Heart left ventricle (tissue), 16 donors: ENCODE results near the gene IGF1R. TPM values are rescaled to one million over a fixed set of nuclear protein-coding genes. Genes with fewer than 3 reads are reported as not detected.

Source experiments
- ATAC-seq, 4 donors: fragments of 200-7000 bp; cut with Tn5 transposase; one replicate each; pipeline ENCODE4 v1.9.1; 2020 to 2022; ENCODE audit warnings: moderate library complexity in 4 of 4, mild to moderate bottlenecking in 3 of 4, moderate number of reproducible peaks in 1 of 4
- DNase-seq, 5 donors: peaks; one replicate each; pipeline ENCODE4 v3.0.0-alpha.2; 2020
- H3K27ac ChIP-seq, 12 donors: fragments of 200-600 bp; sonication (generic) in 4 of 12; one replicate each; pipeline versions ENCODE4 v1.5.0 to v1.8.0; 2016 to 2022; ENCODE audit warnings: mild to moderate bottlenecking in 2 of 12
- H3K27me3 ChIP-seq, 9 donors: fragments of 200-600 bp; sonication (generic) in 2 of 9; one replicate each; pipeline versions ENCODE4 v1.5.1 to v1.8.0; 2016 to 2022; ENCODE audit warnings: mild to moderate bottlenecking in 3 of 9
- H3K36me3 ChIP-seq, 9 donors: fragments of 200-600 bp; sonication (generic) in 2 of 9; one replicate each; pipeline versions ENCODE4 v1.5.0 to v1.8.0; 2018 to 2022; ENCODE audit warnings: mild to moderate bottlenecking in 2 of 9
- H3K4me1 ChIP-seq, 12 donors: fragments of 200-600 bp; sonication (generic) in 4 of 12; one replicate each; pipeline versions ENCODE4 v1.5.0 to v1.8.0; 2016 to 2022; ENCODE audit warnings: mild to moderate bottlenecking in 3 of 12
- H3K4me3 ChIP-seq, 12 donors: fragments of 200-600 bp; sonication (generic) in 4 of 12; one replicate each; pipeline versions ENCODE4 v1.5.0 to v1.8.0; 2017 to 2022; ENCODE audit warnings: mild to moderate bottlenecking in 9 of 12, moderate library complexity in 4 of 12
- H3K9me3 ChIP-seq, 12 donors: fragments of 200-600 bp; sonication (generic) in 4 of 12; one replicate each; pipeline versions ENCODE4 v1.5.0 to v1.8.0; 2016 to 2022; ENCODE audit warnings: mild to moderate bottlenecking in 1 of 12
- POLR2A ChIP-seq, 2 donors: fragments of 450-650 bp; IDR thresholded peaks; one replicate each; pipeline ENCODE4 v1.6.1; 2017; ENCODE audit warnings: antibody characterized with exemption in 2 of 2, mild to moderate bottlenecking in 2 of 2, moderate library complexity in 2 of 2
- WGBS, 4 donors: extraction: QIAGEN DNeasy Blood & Tissue Kit in 2 of 4; methylation state at CpG; one replicate each; pipeline versions ENCODE4 v1.1.5 to v1.1.7; 2013 to 2018; 5-methylcytosine and 5-hydroxymethylcytosine counted together
- intact Hi-C, 10 donors: fragments of 100-400 bp; cut with DNase I; formaldehyde crosslinking; loops; one replicate each; pipeline versions ENCODE4 v1.11.1 to v1.14.2; 2022
- polyA plus RNA-seq, 2 donors: library from polyadenylated mRNA; stranded (reverse); fragments of 200-250 nt; gene quantifications; one replicate each; pipeline ENCODE4 v1.2.3, GENCODE V29; 2013
- total RNA-seq, 9 donors: library from RNA; depleted of rRNA in 2 of 9; stranded (reverse); fragments of >200 nt in 2 of 9; fragmentation: NEBNext Ultra II Directional in 3 of 9; extraction: Animal tissue kit (Norgen Biotek cat#: 25700) in 3 of 9; gene quantifications; one replicate each; pipeline versions ENCODE4 v1.1.0 to v1.2.4, GENCODE V29; 2016 to 2023
- TF ChIP-seq, protein P1 (sequence below), 12 donors: fragments of 200-600 bp; sonication (generic) in 4 of 12; IDR thresholded peaks; one replicate each; pipeline versions ENCODE4 v1.5.0 to v1.8.0; 2018 to 2022; ENCODE audit warnings: antibody characterized with exemption in 12 of 12, mild to moderate bottlenecking in 5 of 12
- donor health status: ischemic (EF 13 %, LVEDD 7.1; RV severe dilation, severe dysfunction).
- donor health status: healthy with polysubstance abuse.
- donor health status: DM: no; HTN: yes; CAD: no.
- donor health status: DM: no; HTN: no; CAD: no.
- donor health status: ischemic (EF 25% LVEDD 6.9; RV normal size, moderate dysfunction).
- donor health status: ischemic (EF 25% LVEDD 5.7; RV mildly dilated, moderate dysfunction).
- donor health status: healthy.
- donor health status: DM: yes; HTN: yes; CAD: no.
- donor health status: ischemic (EF 35%, LVEDD 5.7; RV mildly dilated, moderate dysfunction).
- donor health status: nonischemic (EF 11% LVEDD 7.7; RV severe dilation, severe dysfunction).
- donor health status: DM: yes; HTN: yes; CAD: no.
- donor health status: PGD.
- donor health status: ischemic (EF 29% LVEDD 5.4; RV normal size, mild dysfunction).
- donor health status: nonischemic (EF 23%, LVEDD 6.1; RV moderate dilation, normal function).

Gene IGF1R
- total and polyA plus RNA-seq, 11 donors: 7.4 to 93.1 (median 40.5) TPM

DNA sequence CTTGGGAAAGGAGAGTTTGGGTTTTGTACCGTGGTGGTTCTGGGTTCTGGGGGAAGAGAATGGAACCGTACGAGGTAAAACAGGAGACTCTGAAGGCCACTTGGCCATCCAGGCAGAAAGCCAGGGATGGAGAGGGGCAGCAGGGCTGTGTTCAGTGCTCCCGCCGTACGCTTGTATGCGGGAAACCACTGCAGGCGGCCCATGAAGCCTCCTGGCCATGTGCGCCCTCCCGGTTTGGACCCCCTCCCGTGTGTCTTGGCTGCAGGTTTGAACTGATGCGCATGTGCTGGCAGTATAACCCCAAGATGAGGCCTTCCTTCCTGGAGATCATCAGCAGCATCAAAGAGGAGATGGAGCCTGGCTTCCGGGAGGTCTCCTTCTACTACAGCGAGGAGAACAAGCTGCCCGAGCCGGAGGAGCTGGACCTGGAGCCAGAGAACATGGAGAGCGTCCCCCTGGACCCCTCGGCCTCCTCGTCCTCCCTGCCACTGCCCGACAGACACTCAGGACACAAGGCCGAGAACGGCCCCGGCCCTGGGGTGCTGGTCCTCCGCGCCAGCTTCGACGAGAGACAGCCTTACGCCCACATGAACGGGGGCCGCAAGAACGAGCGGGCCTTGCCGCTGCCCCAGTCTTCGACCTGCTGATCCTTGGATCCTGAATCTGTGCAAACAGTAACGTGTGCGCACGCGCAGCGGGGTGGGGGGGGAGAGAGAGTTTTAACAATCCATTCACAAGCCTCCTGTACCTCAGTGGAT, 308.6 kb downstream of the IGF1R start:
- peaks cover 0 to 14% (median 5%) of the 10 kb centered on the region in 12 donors for H3K9me3 ChIP-seq
- intact Hi-C loops: loop anchor here in 3 of 10 donors (5.0 to 10.0 kb wide), 2 partner anchors 95 to 98 kb away; no protein-coding TSS in a partner anchor
- 87 to 93% (median 90%) methylated on average over 38 to 39 of the region's 39 CpGs for WGBS, 4 donors
- no peaks in the 10 kb centered on the region for H3K27me3 ChIP-seq
- TF ChIP-seq, protein P1, sequence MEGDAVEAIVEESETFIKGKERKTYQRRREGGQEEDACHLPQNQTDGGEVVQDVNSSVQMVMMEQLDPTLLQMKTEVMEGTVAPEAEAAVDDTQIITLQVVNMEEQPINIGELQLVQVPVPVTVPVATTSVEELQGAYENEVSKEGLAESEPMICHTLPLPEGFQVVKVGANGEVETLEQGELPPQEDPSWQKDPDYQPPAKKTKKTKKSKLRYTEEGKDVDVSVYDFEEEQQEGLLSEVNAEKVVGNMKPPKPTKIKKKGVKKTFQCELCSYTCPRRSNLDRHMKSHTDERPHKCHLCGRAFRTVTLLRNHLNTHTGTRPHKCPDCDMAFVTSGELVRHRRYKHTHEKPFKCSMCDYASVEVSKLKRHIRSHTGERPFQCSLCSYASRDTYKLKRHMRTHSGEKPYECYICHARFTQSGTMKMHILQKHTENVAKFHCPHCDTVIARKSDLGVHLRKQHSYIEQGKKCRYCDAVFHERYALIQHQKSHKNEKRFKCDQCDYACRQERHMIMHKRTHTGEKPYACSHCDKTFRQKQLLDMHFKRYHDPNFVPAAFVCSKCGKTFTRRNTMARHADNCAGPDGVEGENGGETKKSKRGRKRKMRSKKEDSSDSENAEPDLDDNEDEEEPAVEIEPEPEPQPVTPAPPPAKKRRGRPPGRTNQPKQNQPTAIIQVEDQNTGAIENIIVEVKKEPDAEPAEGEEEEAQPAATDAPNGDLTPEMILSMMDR (IDR thresholded peaks at IDR 0.05): no peak
- no peak for TF ChIP-seq POLR2A (IDR thresholded peaks at IDR 0.05)
- H3K27ac ChIP-seq: peak overlapping the region in 2 of 12 donors; percentile 25 to 85
- DNase-seq (no peak), ATAC-seq (no peak)
- H3K4me1 ChIP-seq: peaks cover 0 to 47% (median 31%) of the 10 kb centered on the region in 12 donors
- no peak overlapping the region for H3K4me3 ChIP-seq
- peaks cover 0 to 63% (median 50%) of the 10 kb centered on the region in 9 donors for H3K36me3 ChIP-seq

DNA sequence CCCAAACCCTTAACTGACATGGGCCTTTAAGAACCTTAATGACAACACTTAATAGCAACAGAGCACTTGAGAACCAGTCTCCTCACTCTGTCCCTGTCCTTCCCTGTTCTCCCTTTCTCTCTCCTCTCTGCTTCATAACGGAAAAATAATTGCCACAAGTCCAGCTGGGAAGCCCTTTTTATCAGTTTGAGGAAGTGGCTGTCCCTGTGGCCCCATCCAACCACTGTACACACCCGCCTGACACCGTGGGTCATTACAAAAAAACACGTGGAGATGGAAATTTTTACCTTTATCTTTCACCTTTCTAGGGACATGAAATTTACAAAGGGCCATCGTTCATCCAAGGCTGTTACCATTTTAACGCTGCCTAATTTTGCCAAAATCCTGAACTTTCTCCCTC, 309.3 kb downstream of the IGF1R start:
- ATAC-seq (no peak), DNase-seq (no peak)
- H3K4me3 ChIP-seq: no peak overlapping the region
- intact Hi-C loops: loop anchor here in 3 of 10 donors (5.0 to 10.0 kb wide), 2 partner anchors 95 to 97 kb away; no protein-coding TSS in a partner anchor
- H3K36me3 ChIP-seq: peaks cover 0 to 63% (median 54%) of the 10 kb centered on the region in 9 donors
- TF ChIP-seq POLR2A (IDR thresholded peaks at IDR 0.05): no peak
- TF ChIP-seq, protein P1 (IDR thresholded peaks at IDR 0.05): no peak
- H3K4me1 ChIP-seq: peaks cover 0 to 40% (median 29%) of the 10 kb centered on the region in 12 donors
- peaks cover 0 to 18% (median 8%) of the 10 kb centered on the region in 12 donors for H3K9me3 ChIP-seq
- WGBS, 4 donors: 68 to 84% (median 73%) methylated on average over 6 of the region's 6 CpGs
- no peaks in the 10 kb centered on the region for H3K27me3 ChIP-seq
- H3K27ac ChIP-seq: no peak overlapping the region

DNA sequence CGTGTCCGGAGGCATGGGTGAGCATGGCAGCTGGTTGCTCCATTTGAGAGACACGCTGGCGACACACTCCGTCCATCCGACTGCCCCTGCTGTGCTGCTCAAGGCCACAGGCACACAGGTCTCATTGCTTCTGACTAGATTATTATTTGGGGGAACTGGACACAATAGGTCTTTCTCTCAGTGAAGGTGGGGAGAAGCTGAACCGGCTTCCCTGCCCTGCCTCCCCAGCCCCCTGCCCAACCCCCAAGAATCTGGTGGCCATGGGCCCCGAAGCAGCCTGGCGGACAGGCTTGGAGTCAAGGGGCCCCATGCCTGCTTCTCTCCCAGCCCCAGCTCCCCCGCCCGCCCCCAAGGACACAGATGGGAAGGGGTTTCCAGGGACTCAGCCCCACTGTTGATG, 309.7 kb downstream of the IGF1R start:
- no peak overlapping the region for H3K4me3 ChIP-seq
- no peaks in the 10 kb centered on the region for H3K27me3 ChIP-seq
- intact Hi-C loops: loop anchor here in 3 of 10 donors (5.0 to 10.0 kb wide), 2 partner anchors 94 to 97 kb away; no protein-coding TSS in a partner anchor
- no peak for DNase-seq
- no peak overlapping the region for H3K27ac ChIP-seq
- peaks cover 0 to 63% (median 54%) of the 10 kb centered on the region in 9 donors for H3K36me3 ChIP-seq
- peaks cover 0 to 18% (median 8%) of the 10 kb centered on the region in 12 donors for H3K9me3 ChIP-seq
- ATAC-seq: no peak
- no peak for TF ChIP-seq POLR2A (IDR thresholded peaks at IDR 0.05)
- TF ChIP-seq, protein P1 (IDR thresholded peaks at IDR 0.05): no peak
- WGBS, 4 donors: 95 to 98% (median 96%) methylated on average over 9 to 11 of the region's 11 CpGs
- peaks cover 0 to 38% (median 27%) of the 10 kb centered on the region in 12 donors for H3K4me1 ChIP-seq

DNA sequence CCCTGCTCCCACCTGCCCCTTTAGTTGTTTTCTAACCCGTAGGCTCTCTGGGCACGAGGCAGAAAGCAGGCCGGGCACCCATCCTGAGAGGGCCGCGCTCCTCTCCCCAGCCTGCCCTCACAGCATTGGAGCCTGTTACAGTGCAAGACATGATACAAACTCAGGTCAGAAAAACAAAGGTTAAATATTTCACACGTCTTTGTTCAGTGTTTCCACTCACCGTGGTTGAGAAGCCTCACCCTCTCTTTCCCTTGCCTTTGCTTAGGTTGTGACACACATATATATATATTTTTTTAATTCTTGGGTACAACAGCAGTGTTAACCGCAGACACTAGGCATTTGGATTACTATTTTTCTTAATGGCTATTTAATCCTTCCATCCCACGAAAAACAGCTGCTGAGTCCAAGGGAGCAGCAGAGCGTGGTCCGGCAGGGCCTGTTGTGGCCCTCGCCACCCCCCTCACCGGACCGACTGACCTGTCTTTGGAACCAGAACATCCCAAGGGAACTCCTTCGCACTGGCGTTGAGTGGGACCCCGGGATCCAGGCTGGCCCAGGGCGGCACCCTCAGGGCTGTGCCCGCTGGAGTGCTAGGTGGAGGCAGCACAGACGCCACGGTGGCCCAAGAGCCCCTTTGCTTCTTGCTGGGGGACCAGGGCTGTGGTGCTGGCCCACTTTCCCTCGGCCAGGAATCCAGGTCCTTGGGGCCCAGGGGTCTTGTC, 310.7 kb downstream of the IGF1R start:
- no peak for ATAC-seq
- Histone ChIP-seq H3K9me3 (peaks cover 0 to 18% (median 8%) of the 10 kb centered on the region in 12 donors), H3K27ac (no peak overlapping the region), H3K4me1 (peaks cover 0 to 28% (median 17%) of the 10 kb centered on the region in 12 donors), H3K4me3 (no peak overlapping the region), H3K36me3 (peaks cover 0 to 63% (median 53%) of the 10 kb centered on the region in 9 donors), H3K27me3 (no peaks in the 10 kb centered on the region)
- intact Hi-C loops: loop anchor here in 3 of 10 donors (5.0 to 10.0 kb wide), 2 partner anchors 93 to 96 kb away; no protein-coding TSS in a partner anchor
- TF ChIP-seq, protein P1 (IDR thresholded peaks at IDR 0.05): no peak
- no peak for TF ChIP-seq POLR2A (IDR thresholded peaks at IDR 0.05)
- WGBS, 4 donors: 86 to 90% (median 88%) methylated on average over 21 to 22 of the region's 22 CpGs
- no peak for DNase-seq
